HCEC 1CT (cell line): ENCODE results near the gene PPP1R15A.
"Not testable (repeated sequence)": the region's sequence is repeated elsewhere in the genome, so short reads cannot be mapped to it uniquely, and the experiment has no call there.

Experiments used
- DNase-seq: peaks from one replicate; pipeline ENCODE4 v3.0.0-alpha.2; 2017

The PPP1R15A gene

DNA sequence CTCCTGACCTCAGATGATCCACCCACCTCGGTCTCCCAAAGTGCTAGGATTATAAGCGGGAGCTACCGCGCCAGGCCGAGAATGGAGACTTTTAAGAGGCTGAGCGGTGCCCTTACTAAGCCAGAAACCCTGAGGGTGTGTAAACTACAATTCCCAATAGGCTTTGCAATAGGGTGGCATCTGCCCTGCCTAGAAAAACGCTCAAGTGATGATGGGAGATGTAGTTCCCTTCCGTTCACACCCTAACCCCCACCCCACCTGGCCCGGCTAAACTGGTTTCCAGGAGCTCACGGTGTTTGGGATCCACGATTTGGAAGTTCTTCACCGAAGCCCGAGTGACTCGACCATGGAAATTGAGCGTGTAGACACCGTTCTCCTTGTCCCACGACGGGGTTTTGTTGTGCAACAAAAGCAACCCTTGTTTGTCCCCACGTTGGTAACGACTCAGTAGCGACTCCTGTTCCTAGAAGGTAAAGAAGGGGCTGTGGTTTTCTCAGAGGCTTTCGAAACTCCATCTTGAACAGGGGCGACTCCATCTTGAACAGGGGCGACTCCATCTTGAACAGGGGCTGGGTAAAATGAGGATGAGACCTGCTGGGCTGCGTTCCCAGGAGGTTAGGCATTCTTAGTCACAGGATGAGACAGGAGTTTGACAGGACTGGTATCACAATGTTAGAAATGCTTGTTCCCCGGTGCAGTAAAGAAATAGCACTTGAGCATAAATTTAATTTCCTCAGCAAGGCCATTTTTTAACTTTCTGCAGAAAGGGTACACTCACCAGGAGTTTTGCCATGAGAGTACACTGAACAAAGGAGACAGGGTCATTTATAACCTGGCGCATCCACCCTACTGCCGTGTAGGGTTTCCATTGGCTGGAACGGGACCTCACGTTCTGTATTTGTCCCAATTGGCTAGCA, 9.8 kb downstream of the PPP1R15A start:
- DNase-seq: no peak

DNA sequence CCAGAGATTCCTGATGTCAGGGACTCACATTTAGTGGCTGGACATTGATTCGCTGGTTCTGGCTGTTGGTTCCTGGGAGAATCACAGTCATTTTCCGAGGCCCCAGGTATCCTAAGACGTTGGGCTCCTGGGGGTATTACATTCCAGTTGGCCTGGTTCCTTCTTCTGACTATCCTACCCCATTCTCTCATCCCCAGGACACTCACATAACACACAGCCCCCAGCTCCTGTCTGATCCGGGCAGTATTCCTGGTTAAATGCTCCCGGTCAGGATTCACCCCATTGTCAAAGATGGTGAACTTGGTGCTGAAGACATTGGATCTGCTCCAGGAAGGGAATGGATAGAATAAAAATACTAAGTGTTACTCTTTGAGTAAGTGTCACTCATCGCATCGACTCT, 11.5 kb downstream of the PPP1R15A start:
- no peak for DNase-seq

DNA sequence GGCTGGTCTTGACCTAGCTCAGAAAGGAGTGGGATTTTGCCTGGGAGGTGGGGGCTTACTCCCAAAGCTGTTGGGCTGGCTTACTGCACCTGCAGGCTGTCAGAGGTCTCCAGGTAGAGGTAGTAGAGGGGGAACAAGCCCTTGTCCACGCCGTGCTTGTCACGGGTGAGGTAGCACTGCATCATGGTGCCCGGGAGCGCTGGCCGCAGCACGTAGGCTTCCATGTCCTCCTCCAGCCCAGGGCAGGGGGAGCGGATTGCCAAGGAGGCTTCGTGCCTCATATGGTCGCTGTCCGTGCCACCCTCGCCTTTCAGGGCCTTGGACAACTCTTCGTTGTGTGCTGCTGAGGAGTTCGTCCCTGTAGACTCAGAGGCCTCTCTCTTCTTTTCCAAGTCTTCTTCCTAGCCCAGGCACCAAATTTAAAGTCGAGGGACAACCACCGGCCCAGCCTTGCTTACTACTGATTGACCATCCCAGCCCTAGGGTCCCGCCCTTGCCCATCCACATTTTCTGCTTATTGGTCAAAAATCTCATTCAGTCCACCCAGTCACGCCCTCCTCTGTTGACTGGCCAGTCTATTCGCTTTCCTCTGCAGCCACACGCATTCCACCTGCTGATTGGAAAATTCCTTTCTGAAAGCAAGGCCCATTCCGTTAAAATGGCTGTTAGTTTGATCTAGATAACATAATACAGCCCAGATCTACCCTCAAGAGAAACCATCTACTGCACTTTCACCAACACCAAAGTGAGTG, 15.8 kb downstream of the PPP1R15A start:
- DNase-seq: no peak

DNA sequence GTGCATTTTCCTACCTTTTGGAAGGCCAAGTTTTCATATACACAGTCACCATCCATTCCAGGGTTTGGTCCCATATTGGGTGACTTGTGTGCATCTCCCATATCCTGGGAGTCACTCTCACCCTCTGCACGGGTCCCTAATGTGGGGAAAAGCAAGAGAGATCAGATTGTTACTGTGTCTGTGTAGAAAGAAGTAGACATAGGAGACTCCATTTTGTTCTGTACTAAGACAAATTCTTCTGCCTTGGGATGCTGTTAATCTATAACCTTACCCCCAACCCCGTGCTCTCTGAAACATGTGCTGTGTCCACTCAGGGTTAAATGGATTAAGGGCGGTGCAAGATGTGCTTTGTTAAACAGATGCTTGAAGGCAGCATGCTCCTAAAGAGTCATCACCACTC, 17.3 kb downstream of the PPP1R15A start:
- not testable (repeated sequence) for DNase-seq

DNA sequence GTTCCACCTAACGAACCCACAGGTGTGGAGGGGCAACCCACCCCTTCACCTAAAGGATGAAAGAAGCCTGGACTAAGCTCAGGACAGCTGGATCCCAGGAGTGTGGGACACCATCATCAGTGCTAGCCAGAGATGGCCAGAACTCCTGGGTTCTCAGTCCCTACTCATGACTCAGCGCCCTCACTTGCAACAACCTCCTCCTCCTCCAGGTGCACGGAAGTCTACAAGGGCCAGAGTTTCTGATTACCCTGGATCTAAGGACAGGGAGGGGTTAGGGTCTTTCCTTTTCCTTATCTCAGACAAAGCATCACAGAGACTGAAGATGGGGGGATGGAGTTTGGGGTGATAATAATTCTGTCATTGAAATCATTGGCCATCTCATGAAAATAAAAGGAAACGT, 18.3 kb downstream of the PPP1R15A start:
- no peak for DNase-seq

DNA sequence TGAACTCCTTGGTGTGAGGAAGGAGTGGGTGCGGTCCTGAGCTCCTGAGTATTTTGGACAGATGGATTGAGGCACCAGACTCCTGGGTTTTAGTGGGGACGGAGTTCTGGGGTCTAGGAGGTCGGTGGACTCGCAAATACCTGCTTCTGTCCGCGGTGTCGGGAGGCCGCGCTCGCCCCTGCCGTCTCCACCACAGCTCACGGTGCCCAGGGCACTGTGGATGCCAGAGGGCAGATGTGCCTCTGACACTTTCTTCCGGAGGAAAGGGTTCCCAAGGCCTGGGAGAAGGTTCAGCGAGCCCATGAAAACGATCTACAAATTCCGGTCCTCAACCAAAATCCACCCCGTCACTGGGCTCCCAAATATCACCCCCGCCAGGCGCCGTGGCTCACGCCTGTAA, 23.0 kb downstream of the PPP1R15A start:
- DNase-seq: no peak

DNA sequence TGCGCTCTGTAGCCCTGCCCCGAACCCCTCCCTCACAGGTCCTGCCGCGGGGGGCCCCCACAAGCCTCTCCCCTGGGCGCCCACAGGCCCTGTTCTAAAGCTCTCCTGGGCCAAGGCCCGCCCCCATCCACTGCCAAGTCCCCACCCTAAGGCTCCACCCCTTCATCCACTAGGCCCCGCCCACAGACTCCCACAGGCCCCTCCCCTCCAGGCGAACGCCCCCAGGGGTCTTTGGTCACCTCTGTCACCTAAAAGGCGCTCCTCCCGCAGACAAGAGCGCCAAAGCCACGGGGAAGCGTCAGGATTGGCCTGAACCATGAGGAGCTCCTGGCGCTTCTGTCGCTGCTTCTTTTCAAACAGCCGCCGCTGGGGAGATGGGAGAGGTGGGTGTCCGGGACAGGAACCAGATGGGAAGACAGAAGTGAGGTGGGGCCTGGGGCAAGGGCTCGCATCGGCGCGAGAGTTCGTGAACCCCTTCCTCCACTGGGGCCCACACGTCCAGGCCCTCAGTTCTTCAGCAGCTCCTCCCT, 24.0 kb downstream of the PPP1R15A start:
- DNase-seq: no peak

DNA sequence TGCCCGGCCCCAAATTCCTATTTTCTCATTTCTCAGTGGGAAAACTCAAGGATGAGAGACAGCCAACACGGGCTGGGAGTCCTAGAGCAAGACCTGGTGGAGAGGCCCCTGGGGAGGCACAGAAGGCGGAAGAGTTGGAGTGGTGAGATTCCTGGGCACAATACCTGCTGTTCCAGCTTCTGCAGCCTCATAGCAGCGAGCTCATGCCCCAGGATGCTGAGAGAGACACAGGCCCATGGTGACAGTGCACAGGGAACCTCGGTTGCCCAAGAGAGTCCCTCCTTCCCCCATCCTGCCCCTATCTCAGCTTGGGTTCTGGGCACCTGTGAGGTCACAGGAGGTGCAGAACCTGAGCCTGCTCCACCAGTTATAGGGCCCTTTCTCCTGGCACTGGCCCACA, 25.0 kb downstream of the PPP1R15A start:
- DNase-seq: no peak

DNA sequence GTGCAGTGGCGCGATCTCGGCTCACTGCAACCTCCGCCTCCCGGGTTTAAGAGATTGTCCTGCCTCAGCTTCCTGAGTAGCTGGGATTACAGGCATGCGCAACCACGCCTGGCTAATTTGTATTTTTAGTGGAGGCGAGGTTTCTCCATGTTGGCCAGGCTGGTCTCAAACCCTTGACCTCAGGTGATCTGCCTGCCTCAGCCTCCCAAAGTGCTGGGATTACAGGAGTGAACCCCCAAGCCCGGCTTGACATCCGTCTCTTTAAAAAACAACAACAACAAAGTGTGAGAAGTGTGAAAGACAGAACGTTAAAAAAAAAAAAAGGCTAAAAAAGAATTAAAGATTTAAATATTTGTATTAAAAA, 27.1 kb downstream of the PPP1R15A start:
- DNase-seq: not testable (repeated sequence)

DNA sequence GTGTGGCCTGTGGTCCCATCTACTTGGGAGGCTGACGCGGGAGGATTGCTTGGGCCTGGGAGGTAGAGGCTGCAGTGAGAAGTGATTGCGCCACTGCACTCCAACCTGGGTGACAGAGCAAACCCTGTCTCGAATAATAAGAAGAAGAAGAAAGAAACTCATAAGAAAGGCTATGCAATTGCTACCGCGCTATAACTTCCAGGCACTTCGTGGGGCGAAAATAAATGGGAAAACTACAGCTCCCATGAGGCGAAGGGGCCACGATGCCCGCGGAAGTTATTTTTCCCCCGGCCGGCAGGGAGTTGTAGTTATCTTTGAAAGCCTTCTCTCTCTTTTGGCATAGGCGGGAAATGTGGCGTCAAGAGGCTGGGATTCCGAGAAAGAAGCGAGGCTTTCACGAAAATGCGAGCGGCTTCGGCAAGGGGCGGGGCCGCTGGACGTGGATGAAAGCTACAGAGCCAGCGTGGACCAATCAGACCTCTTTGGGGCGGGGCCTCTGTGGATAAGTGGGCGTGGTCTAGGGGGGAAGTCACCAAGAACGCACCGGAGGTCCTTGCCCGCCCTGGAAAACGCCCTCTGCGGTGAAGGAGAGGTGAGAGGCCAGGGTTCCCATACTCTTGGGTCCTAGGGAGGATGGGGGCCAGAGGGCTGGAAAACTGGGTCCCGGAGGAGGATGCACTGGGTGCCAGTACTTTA, 27.7 kb downstream of the PPP1R15A start, which contains the start of gene NUCB1:
Gene NUCB1, plus strand, starts transcription at position 532 of the 696 bp plus-strand sequence. CDS start 485 bp downstream, outside the sequence.
- peak; percentile 96 for DNase-seq

DNA sequence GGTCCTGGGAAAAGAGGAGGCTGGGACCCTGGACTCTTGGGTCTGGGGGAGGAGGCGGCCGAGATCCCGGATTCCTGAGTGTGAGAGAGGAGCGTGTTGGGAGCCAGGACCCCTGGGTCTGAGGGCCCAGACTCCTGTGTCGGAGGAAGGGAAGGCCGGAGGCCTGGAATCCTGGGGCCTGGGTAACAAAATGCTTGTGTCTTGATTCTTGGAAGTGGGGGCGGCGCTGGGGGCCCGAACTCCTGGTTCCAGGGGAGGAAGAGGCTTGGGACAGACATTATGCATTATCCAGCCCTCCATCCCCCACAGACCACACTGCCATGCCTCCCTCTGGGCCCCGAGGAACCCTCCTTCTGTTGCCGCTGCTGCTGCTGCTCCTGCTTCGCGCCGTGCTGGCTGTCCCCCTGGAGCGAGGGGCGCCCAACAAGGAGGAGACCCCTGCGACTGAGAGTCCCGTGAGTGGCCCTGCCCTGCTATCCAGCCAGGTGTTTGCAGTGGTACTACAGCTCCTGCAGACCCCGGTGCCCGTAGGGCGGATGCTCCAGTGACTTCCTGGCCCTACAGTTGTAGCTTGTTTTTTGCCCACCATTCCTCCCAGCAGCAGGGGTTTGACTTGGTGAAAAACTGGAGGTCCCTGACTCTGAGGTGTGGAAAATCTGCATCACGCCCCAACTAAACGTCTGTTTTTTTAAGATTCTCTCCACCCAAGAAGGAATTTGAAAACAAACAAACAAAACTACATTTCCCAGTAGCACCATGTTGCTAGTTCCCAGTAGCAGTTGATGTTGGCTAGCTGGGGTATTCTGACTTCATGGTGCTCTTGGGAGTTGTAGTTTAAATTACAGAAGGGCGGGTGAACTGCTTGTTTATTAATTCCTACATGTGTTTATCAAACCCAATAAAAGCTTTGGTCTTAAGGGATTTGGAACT, 28.5 kb downstream of the PPP1R15A start:
- peak; percentile 48 for DNase-seq

DNA sequence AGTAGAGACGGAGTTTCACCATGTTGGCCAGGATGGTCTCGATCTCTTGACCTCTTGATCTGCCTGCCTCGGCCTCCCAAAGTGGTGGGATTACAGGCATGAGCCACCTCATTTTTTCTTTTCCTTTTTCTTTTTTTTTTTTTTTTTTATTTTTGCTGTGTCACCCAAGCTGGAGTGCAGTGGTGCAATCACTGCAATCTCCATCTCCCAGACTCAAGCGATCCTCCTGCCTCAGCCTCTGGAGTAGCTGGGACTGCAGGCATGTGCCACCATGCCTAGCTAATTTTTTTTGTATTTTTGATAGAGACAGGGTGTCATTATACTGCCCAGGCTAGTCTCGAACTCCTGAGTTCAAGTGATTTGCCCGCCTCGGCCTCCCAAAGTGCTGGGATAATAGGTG, 30.1 kb downstream of the PPP1R15A start:
- DNase-seq: not testable (repeated sequence)

DNA sequence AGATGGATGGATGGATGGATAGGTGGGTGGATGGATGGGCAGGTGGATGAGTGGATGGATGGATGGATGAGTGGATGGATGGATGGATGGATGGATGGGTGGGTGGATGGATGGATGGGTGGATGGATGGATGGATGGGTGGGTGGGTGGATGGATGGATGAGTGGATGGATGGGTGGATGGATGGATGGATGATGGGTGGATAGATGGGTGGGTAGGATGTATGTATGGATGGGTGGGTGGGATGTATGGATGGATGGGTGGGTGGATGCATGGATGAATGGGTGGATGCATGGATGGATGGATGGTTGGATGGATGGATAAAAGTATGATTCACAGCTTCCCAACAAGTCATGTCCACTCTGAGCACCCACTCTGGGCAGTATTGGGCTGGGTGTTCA, 31.6 kb downstream of the PPP1R15A start:
- DNase-seq: not testable (repeated sequence)

DNA sequence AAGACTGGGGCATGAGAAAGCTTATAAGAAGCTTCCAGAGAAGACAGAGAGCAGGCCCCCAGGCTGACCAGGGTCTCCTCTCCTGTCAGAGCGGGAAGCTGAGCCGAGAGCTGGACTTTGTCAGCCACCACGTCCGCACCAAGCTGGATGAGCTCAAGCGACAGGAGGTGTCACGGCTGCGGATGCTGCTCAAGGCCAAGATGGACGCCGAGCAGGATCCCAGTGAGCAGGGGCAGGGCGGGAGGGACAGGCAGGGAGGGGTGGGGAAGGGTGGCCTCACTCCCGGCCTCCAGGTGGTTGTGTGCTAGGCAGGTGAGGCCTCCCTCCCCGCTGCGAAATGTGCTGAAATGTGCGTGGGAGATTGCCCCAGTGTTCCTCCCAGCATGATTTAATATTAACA, 33.4 kb downstream of the PPP1R15A start:
- no peak for DNase-seq

DNA sequence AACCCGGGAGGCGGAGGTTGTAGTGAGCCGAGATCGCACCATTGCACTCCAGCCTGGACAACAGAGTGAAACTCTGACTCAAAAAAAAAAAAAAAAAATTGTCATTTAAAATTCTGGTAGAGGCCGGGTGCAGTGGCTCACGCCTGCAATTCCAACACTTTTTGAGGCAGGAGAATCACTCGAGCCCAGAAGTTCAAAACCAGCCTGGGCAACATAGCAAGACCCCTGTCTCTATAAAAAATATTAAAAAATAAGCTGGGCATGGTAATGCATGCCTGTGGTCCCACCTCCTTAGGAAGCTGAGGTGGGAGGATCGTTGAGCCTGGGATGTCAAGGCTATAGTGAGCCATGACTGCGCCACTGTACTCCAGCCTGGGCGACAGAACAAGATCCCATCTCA, 34.1 kb downstream of the PPP1R15A start:
- no peak for DNase-seq

DNA sequence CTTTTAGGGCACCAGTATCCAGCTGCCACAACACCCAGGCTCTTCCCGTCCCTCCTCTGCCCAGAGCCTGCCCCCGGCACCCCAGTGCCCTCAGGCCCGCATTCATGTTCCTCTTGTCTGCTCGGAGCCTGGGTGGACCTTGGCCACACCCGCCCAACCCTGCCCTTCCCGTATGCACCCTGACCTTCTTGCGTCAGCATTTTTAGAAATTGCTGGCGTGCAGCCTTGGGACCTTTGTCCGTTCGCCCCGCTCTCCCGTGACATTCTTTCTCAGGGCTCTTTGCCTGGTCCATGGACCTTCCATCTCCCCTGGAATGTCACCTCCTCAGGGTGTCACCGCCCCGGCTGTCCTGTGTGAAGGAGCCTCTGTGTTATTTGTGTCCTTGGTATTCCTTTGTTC, 35.5 kb downstream of the PPP1R15A start:
- DNase-seq: no peak

DNA sequence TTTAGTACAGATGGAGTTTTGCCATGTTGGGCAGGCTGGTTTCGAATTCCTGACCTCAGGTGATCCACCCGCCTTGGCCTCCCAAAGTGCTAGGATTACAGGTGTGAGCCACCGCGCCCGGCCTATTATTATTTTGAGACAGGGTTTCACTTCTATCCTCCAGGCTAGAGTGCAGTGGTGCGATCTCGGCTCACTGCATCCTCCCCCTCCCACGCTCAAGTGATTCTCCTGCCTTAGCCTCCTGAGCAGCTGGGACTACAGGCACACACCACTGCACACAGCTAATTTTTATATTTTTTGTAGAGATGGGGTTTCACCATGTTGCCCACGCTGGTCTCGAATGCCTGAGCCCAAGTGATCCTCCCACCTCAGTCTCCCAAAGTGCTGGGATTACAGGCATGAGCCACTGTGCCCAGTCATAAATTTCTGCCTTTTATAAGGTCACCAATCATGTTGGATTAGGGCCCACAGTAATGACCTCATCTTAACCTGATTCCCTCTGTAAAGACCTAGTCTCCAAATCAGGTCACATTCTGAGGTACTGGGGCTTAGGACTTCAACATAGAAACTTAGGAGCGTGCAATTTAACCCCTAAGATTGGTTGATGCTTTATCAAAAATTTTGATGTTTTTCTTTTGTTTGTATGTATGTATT, 37.3 kb downstream of the PPP1R15A start:
- DNase-seq: not testable (repeated sequence)

DNA sequence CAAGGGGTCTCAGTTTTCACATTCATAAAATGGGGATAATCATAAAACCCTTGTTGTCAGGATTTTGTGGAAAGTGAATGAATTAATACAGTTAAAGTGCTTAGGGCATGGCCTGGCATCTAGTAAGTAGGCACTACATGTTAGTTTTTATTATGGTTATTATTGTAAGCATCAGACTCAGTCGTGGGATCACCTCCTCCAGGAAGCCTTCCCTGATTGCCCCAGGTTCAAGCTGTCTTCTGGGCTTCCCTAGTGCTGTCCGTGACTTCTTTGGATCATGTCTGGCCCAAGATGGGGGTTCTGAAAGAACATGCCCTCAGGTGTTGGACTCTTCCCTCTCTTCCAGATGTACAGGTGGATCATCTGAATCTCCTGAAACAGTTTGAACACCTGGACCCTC, 38.6 kb downstream of the PPP1R15A start:
- DNase-seq: no peak

DNA sequence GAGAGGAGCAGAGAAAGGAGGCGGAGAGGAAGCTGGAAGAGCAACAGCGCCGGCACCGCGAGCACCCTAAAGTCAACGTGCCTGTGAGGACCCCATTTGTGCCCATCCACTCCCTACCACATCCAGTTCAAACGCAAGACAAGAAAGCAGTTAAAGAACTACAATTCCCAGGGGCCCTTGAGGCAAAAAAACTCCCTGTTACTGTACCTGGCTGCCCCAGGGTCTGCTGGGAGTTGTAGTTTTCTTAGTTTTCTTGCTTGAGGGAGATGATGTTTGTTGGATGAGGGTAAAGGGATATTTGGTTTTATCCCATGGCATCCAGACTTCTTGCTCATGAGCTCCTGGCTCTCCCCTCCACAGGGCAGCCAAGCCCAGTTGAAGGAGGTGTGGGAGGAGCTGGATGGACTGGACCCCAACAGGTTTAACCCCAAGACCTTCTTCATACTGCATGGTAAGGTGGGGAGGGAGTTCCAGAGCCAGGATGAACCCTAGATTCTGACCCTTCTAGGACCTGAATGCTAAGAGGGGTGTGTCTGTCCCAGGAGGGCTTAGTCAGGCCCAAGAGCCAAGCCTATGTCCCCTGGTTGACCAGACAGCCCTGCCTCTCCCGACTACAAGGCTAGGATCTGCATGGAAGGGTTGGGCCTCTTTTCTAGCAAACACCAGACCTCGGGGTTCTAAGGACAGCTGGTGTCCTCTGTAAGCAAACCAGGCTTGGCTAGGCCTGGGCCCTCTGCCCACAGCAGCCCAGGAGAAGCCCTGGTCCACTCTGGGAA, 41.1 kb downstream of the PPP1R15A start:
- DNase-seq: no peak

DNA sequence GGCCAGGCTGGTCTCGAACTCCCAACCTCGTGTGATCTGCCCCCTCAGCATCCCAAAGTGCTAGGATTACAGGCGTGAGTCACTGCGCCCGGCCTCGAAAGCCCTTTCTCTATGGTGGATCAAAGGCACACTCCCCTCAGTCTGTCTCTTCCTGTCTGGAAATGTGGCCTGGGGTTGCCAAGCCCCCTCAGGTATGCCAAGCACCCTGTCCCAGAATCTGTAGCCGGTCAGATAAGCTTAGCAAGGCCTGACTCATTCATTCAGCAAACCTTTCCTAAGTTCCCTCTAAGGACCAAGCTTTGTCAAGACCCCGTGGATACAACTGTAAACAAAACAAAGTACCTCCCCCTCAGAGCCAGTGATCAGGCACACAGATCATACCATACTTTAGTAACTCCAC, 42.0 kb downstream of the PPP1R15A start:
- DNase-seq: no peak

DNA sequence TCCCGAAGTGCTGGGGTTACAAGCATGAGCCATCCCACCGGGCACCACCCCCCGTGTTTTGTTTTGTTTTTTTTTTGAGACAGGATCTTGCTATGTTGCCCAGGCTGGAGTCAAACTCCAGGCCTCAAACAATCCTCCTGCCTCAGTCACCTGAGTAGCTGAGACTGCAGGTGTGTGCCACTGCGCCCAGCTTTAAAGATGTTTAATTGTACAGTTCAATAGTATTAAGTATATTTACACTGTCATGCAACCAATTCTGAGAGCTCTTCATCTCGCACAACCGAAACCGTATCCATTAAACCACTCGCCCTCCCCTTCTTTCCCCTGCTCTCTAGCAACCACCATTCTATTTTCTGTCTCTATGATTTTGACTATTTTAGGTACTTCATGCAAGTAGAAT, 43.5 kb downstream of the PPP1R15A start:
- DNase-seq: no peak
